Chondrocyte (in vitro differentiated cells): Measurements from ENCODE around the gene TOB1. TPM values are rescaled to one million over a fixed set of nuclear protein-coding genes. Genes with fewer than 3 reads are reported as not detected.

Experiments
- DNase-seq: peaks from one replicate; pipeline ENCODE4 v3.0.0; 2021; ENCODE audit warnings: mixed read lengths, low spot score
- H3K27ac Mint-ChIP-seq: one replicate; pipeline ENCODE4 v1.8.0; 2021; ENCODE audit warnings: mild to moderate bottlenecking, moderate library complexity, mixed read lengths; ENCODE audit not compliant: unreplicated experiment
- H3K27me3 Mint-ChIP-seq: 2 replicates; pipeline ENCODE4 v1.8.0; 2021; ENCODE audit warnings: low read depth, mixed read lengths
- H3K36me3 Mint-ChIP-seq: 2 replicates; pipeline ENCODE4 v1.8.0; 2021; ENCODE audit warnings: low read depth, mixed read lengths
- H3K4me1 Mint-ChIP-seq: 2 replicates; pipeline ENCODE4 v1.8.0; 2021; ENCODE audit warnings: low read depth, mild to moderate bottlenecking, mixed read lengths
- H3K4me3 Mint-ChIP-seq: one replicate; pipeline ENCODE4 v1.8.0; 2021; ENCODE audit warnings: mild to moderate bottlenecking, moderate library complexity, mixed read lengths; ENCODE audit not compliant: unreplicated experiment
- H3K9me3 Mint-ChIP-seq: 2 replicates; pipeline ENCODE4 v1.8.0; 2021; ENCODE audit warnings: low read depth, mixed read lengths
- CTCF ChIP-seq: fragments of 200-600 bp; sonication (generic); IDR thresholded peaks from 2 replicates; pipeline ENCODE4 v1.5.0; 2021; ENCODE audit warnings: antibody characterized with exemption, mild to moderate bottlenecking, moderate library complexity
- total RNA-seq: library from RNA; stranded (reverse); gene quantifications from 3 replicates; pipeline ENCODE4 v1.2.1, GENCODE V29; 2021

TOB1 gene
- total RNA-seq, 1 donor from 2014 or later = 36.6 TPM

GRCh38 chr17:50825188-50825587 is 41.0 kb downstream of the TOB1 start:
- peaks cover 16% of the 10 kb centered on the region for H3K4me1 Mint-ChIP-seq
- peaks cover 5% of the 10 kb centered on the region for H3K27me3 Mint-ChIP-seq
- peaks cover 9% of the 10 kb centered on the region for H3K9me3 Mint-ChIP-seq
- no peak for DNase-seq
- no peak overlapping the region for H3K27ac Mint-ChIP-seq
- no peak overlapping the region for H3K4me3 Mint-ChIP-seq
- no peak for TF ChIP-seq CTCF
- no peaks in the 10 kb centered on the region for H3K36me3 Mint-ChIP-seq

- Mint-ChIP-seq H3K27ac (no peak overlapping the region), H3K27me3 (peaks cover 5% of the 10 kb centered on the region), H3K4me3 (no peak overlapping the region), H3K36me3 (no peaks in the 10 kb centered on the region), H3K4me1 (peaks cover 11% of the 10 kb centered on the region), H3K9me3 (peaks cover 9% of the 10 kb centered on the region)
- TF ChIP-seq CTCF = no peak
- no peak for DNase-seq
Observed at GRCh38 chr17:50824429-50824828, 41.7 kb downstream of the TOB1 start.

GRCh38 chr17:50822550-50822949 is 43.6 kb downstream of the TOB1 start:
- Mint-ChIP-seq H3K27me3 (peaks cover 5% of the 10 kb centered on the region), H3K27ac (no peak overlapping the region), H3K9me3 (peaks cover 9% of the 10 kb centered on the region), H3K36me3 (no peaks in the 10 kb centered on the region), H3K4me3 (no peak overlapping the region), H3K4me1 (peaks cover 5% of the 10 kb centered on the region)
- no peak for TF ChIP-seq CTCF
- no peak for DNase-seq

DNA sequence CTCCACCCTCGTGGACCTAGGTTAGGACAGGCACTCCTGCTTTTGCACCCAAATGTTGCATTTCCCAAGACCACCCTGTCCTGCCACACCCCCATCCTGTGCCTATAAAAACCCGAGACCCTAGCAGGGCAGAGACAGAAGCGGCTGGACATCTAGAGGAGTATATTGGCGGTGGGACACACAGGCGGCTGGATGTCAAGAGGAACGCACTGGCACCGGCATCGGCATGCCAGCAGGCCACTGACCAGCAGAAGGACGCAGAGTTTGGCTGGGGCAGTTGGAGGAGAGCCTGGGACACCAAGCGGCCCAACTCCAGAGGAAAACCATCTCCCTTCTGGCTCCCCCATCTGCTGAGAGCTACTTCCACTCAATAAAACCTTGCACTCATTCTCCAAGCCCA is 45.5 kb downstream of the TOB1 start:
- H3K36me3 Mint-ChIP-seq = no peaks in the 10 kb centered on the region
- peaks cover 9% of the 10 kb centered on the region for H3K9me3 Mint-ChIP-seq
- no peak for DNase-seq
- peaks cover 8% of the 10 kb centered on the region for H3K27me3 Mint-ChIP-seq
- no peak overlapping the region for H3K4me3 Mint-ChIP-seq
- peaks cover 8% of the 10 kb centered on the region for H3K4me1 Mint-ChIP-seq
- H3K27ac Mint-ChIP-seq = no peak overlapping the region
- TF ChIP-seq CTCF = no peak

GRCh38 chr17:50818921-50819657 is 47.1 kb downstream of the TOB1 start:
- peaks cover 10% of the 10 kb centered on the region for H3K9me3 Mint-ChIP-seq
- H3K27me3 Mint-ChIP-seq = peaks cover 8% of the 10 kb centered on the region

More at GRCh38 chr17:50818921-50819657, 47.1 kb downstream of the TOB1 start:
- no peak for DNase-seq
- peaks cover under 1% of the 10 kb centered on the region for H3K36me3 Mint-ChIP-seq
- no peak overlapping the region for H3K4me3 Mint-ChIP-seq
- peaks cover 8% of the 10 kb centered on the region for H3K4me1 Mint-ChIP-seq
- TF ChIP-seq CTCF = no peak
- no peak overlapping the region for H3K27ac Mint-ChIP-seq
